ENCODE data around the gene MAGI2. TPM values are rescaled to one million over a fixed set of nuclear protein-coding genes. Genes with fewer than 3 reads are reported as not detected.

Gene MAGI2
- total and polyA plus RNA-seq, 2 of the 13 experiments (the other 11 are each of a cell fraction or from before 2014, with no cell fraction given), result 1.5 to 3.8 TPM

- TF ChIP-seq EZH2 (conservative IDR thresholded peaks at IDR 0.05; ENCODE audit: low read depth, low read length) (no peak), ZNF740 (CRISPR knock-in tag; IDR thresholded peaks at IDR 0.05) (no peak), ZNF136 (CRISPR knock-in tag; IDR thresholded peaks at IDR 0.05; ENCODE audit: low read depth) (no peak), NFRKB (IDR thresholded peaks at IDR 0.05) (no peak), ZNF33B (CRISPR knock-in tag; IDR thresholded peaks at IDR 0.05) (no peak), HMGA1 (CRISPR knock-in tag; conservative IDR thresholded peaks at IDR 0.05) (no peak), REL (CRISPR knock-in tag; conservative IDR thresholded peaks at IDR 0.05) (no peak), NAIF1 (CRISPR knock-in tag; IDR thresholded peaks at IDR 0.05; ENCODE audit: borderline replicate concordance) (no peak), NPAS2 (CRISPR knock-in tag; IDR thresholded peaks at IDR 0.05; ENCODE audit: borderline replicate concordance) (no peak), PHF5A (CRISPR knock-in tag; IDR thresholded peaks at IDR 0.05; ENCODE audit: low read depth, unreplicated experiment) (no peak), ELF4 (CRISPR knock-in tag; IDR thresholded peaks at IDR 0.05; ENCODE audit: borderline replicate concordance) (no peak), MTF2 (CRISPR knock-in tag; IDR thresholded peaks at IDR 0.05; ENCODE audit: borderline replicate concordance) (no peak), E2F5 (CRISPR knock-in tag; conservative IDR thresholded peaks at IDR 0.05) (no peak), DMTF1 (CRISPR knock-in tag; IDR thresholded peaks at IDR 0.05) (no peak)
- TF ChIP-seq, protein P1, sequence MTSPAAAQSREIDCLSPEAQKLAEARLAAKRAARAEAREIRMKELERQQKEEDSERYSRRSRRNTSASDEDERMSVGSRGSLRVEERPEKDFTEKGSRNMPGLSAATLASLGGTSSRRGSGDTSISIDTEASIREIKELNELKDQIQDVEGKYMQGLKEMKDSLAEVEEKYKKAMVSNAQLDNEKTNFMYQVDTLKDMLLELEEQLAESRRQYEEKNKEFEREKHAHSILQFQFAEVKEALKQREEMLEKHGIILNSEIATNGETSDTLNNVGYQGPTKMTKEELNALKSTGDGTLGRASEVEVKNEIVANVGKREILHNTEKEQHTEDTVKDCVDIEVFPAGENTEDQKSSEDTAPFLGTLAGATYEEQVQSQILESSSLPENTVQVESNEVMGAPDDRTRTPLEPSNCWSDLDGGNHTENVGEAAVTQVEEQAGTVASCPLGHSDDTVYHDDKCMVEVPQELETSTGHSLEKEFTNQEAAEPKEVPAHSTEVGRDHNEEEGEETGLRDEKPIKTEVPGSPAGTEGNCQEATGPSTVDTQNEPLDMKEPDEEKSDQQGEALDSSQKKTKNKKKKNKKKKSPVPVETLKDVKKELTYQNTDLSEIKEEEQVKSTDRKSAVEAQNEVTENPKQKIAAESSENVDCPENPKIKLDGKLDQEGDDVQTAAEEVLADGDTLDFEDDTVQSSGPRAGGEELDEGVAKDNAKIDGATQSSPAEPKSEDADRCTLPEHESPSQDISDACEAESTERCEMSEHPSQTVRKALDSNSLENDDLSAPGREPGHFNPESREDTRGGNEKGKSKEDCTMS (CRISPR knock-in tag; conservative IDR thresholded peaks at IDR 0.05), result no peak
- ATAC-seq (no peak), FAIRE-seq (no peak), DNase-seq (ENCODE audit: low spot score) (no peak)
- H3K27ac ChIP-seq (ENCODE audit: extremely low read length, insufficient read depth, low read length), result no peak overlapping the region
- no peaks in the 10 kb centered on the region for H4K20me1 ChIP-seq (ENCODE audit: insufficient read depth, low read length)
- no peak overlapping the region for H3K4me2 ChIP-seq (ENCODE audit: low read depth, low read length)
- intact Hi-C loops (cut with micrococcal nuclease; ENCODE audit: unreplicated experiment), result no loop called here
- BruUV-seq (replicated peaks), result no TSS peak
- WGBS (ENCODE audit: low lambda C conversion rate), result 15% methylated on average over 1 of the region's 1 CpG
- H3K9me3 ChIP-seq (ENCODE audit: low read length), result no peaks in the 10 kb centered on the region
- no peaks in the 10 kb centered on the region for H3K79me2 ChIP-seq (ENCODE audit: insufficient read depth, low read length)
- no peak overlapping the region for H3K4me3 ChIP-seq (replicated peaks in 1 of 3; ENCODE audit: insufficient read depth in 1 of 3, low read depth in 2 of 3, low read length in 3 of 3)
- no peak overlapping the region for H2AFZ ChIP-seq (ENCODE audit: low read length)
- no peak overlapping the region for H3K9ac ChIP-seq (ENCODE audit: insufficient read depth, low read depth, low read length)
- H3K36me3 ChIP-seq (replicated peaks in 1 of 2; ENCODE audit: control insufficient read depth in 1 of 2, insufficient read depth in 2 of 2, low read length in 2 of 2), result no peaks in the 10 kb centered on the region
- in situ Hi-C loops (cut with HindIII; ENCODE audit: extremely low pct_ligation_motif_present, low pct_unique_long_range_greater_than_20kb), result no loop called here
- ChIA-PET CTCF (ENCODE audit: low intra/inter-chr PET ratio, low total read pairs) (no interaction called here), POLR2A (no interaction called here)
- H3K27me3 ChIP-seq (ENCODE audit: control insufficient read depth in 1 of 2, insufficient read depth in 2 of 2, low read length in 2 of 2), result no peaks in the 10 kb centered on the region
- H3K4me1 ChIP-seq (ENCODE audit: insufficient read depth, low read length), result peaks cover 4% of the 10 kb centered on the region
These were observed 608.3 kb downstream of the MAGI2 start for GRCh38 chr7:78845155-78845554.
